Esophagus squamous epithelium (tissue), 5 donors: ENCODE measurements around the gene SAMD9. TPM values are rescaled to one million over a fixed set of nuclear protein-coding genes. Genes with fewer than 3 reads are reported as not detected.
"Not testable (repeated sequence)": the region's sequence is repeated elsewhere in the genome, so short reads cannot be mapped to it uniquely, and the experiment has no call there.

Source experiments
- DNase-seq: peaks from one replicate; lab custom pipeline; 2025; lab: John Stamatoyannopoulos, UW
- H3K27ac ChIP-seq, 4 donors: fragments of 200-600 bp; sonication (generic); one replicate each; pipeline ENCODE4 v1.5.1; 2016 to 2019; ENCODE audit warnings: mild to moderate bottlenecking in 1 of 4
- H3K27me3 ChIP-seq, 4 donors: fragments of 200-600 bp; sonication (generic); 1 replicate in 3 of 4; 2 replicates in 1 of 4; pipeline versions ENCODE4 v1.5.1 to v1.6.0; 2017 to 2021; ENCODE audit warnings: antibody characterized with exemption in 1 of 4
- H3K36me3 ChIP-seq, 3 donors: fragments of 200-600 bp; sonication (generic); one replicate each; pipeline ENCODE4 v1.5.1; 2016 to 2019
- H3K4me1 ChIP-seq, 3 donors: fragments of 200-600 bp; sonication (generic); one replicate each; pipeline ENCODE4 v1.5.1; 2017 to 2019
- H3K4me3 ChIP-seq, 4 donors: fragments of 200-600 bp; sonication (generic); 1 replicate in 3 of 4; 2 replicates in 1 of 4; pipeline ENCODE4 v1.5.1; 2016 to 2019; ENCODE audit warnings: mild to moderate bottlenecking in 2 of 4, moderate library complexity in 1 of 4
- H3K9me3 ChIP-seq, 3 donors: fragments of 200-600 bp; sonication (generic); one replicate each; pipeline ENCODE4 v1.5.1; 2016 to 2019
- CTCF ChIP-seq, 6 experiments: fragments of 450-650 bp in 4 of 6; fragments of 200-600 bp in 2 of 6; sonication (generic) in 2 of 6; IDR thresholded peaks; one replicate each; pipeline ENCODE4 v1.5.1; 2016 to 2019; ENCODE audit warnings: antibody characterized with exemption in 6 of 6, mild to moderate bottlenecking in 4 of 6, moderate library complexity in 4 of 6
- POLR2A ChIP-seq, 4 donors: fragments of 450-650 bp; IDR thresholded peaks; one replicate each; pipeline ENCODE4 v1.6.1; 2017; ENCODE audit warnings: antibody characterized with exemption in 4 of 4, mild to moderate bottlenecking in 4 of 4, moderate library complexity in 3 of 4
- WGBS, 2 donors: methylation state at CpG; one replicate each; pipeline ENCODE4 v1.1.5; 2018; 5-methylcytosine and 5-hydroxymethylcytosine counted together
- intact Hi-C: fragments of 100-400 bp; cut with DNase I; formaldehyde crosslinking; loops from one replicate; pipeline ENCODE4 v1.15.0; 2022
- total RNA-seq, 4 donors: library from RNA; depleted of rRNA; stranded (reverse); fragments of >200 nt; gene quantifications; one replicate each; pipeline ENCODE4 v1.1.0, GENCODE V29; 2016
- donor health status: DM: yes; HTN: yes; CAD: no.

SAMD9 gene
- total RNA-seq, 4 donors from 2014 or later = 48.6 to 86.3 (median 65.8) TPM

GRCh38 chr7:93060865-93061264 is 56.9 kb downstream of the SAMD9 start:
- WGBS, 2 donors = 75 to 87% methylated on average over 5 of the region's 5 CpGs
- H3K4me1 ChIP-seq = no peaks in the 10 kb centered on the region
- no peaks in the 10 kb centered on the region for H3K36me3 ChIP-seq
- no peak overlapping the region for H3K4me3 ChIP-seq
- intact Hi-C loops = no loop called here
- H3K9me3 ChIP-seq = peaks cover 0 to 3% (median 0%) of the 10 kb centered on the region in 3 donors
- H3K27ac ChIP-seq = no peak overlapping the region
- no peak for DNase-seq
- no peak for TF ChIP-seq CTCF (IDR thresholded peaks at IDR 0.05)
- no peak for TF ChIP-seq POLR2A (IDR thresholded peaks at IDR 0.05)
- H3K27me3 ChIP-seq = no peaks in the 10 kb centered on the region

GRCh38 chr7:93060025-93060424 is 57.8 kb downstream of the SAMD9 start:
- Histone ChIP-seq H3K4me3 (no peak overlapping the region), H3K9me3 (no peaks in the 10 kb centered on the region), H3K27me3 (no peaks in the 10 kb centered on the region), H3K36me3 (no peaks in the 10 kb centered on the region), H3K4me1 (no peaks in the 10 kb centered on the region), H3K27ac (no peak overlapping the region)
- no peak for DNase-seq
- intact Hi-C loops = no loop called here
- TF ChIP-seq CTCF (IDR thresholded peaks at IDR 0.05) (no peak), POLR2A (IDR thresholded peaks at IDR 0.05) (no peak)
- 76% methylated on average over 6 of the region's 6 CpGs for WGBS, 2 donors

GRCh38 chr7:93056621-93057020 is 61.2 kb downstream of the SAMD9 start:
- intact Hi-C loops, H3K9me3 ChIP-seq, H3K4me1 ChIP-seq, H3K27ac ChIP-seq, H3K27me3 ChIP-seq, H3K4me3 ChIP-seq, H3K36me3 ChIP-seq, DNase-seq: not testable (repeated sequence)
- WGBS, 2 donors = 54 to 100% methylated on average over 1 of the region's 1 CpG

GRCh38 chr7:93055543-93056107 is 62.2 kb downstream of the SAMD9 start:
- Histone ChIP-seq H3K9me3 (no peaks in the 10 kb centered on the region), H3K27me3 (no peaks in the 10 kb centered on the region), H3K4me3 (no peak overlapping the region), H3K27ac (no peak overlapping the region), H3K4me1 (no peaks in the 10 kb centered on the region), H3K36me3 (no peaks in the 10 kb centered on the region)
- DNase-seq = no peak
- intact Hi-C loops = no loop called here
- TF ChIP-seq POLR2A (IDR thresholded peaks at IDR 0.05) (no peak), CTCF (IDR thresholded peaks at IDR 0.05) (peak; percentile 54 to 82 (median 78))
- 4 to 5% methylated on average over 5 of the region's 5 CpGs for WGBS, 2 donors

GRCh38 chr7:93054975-93055374 is 62.8 kb downstream of the SAMD9 start:
- no peaks in the 10 kb centered on the region for H3K27me3 ChIP-seq
- 63 to 70% methylated on average over 3 of the region's 3 CpGs for WGBS, 2 donors
- intact Hi-C loops = no loop called here

More at GRCh38 chr7:93054975-93055374, 62.8 kb downstream of the SAMD9 start:
- TF ChIP-seq POLR2A (IDR thresholded peaks at IDR 0.05) (no peak), CTCF (IDR thresholded peaks at IDR 0.05) (no peak)
- no peak overlapping the region for H3K27ac ChIP-seq
- no peaks in the 10 kb centered on the region for H3K9me3 ChIP-seq
- H3K36me3 ChIP-seq = no peaks in the 10 kb centered on the region
- no peaks in the 10 kb centered on the region for H3K4me1 ChIP-seq
- H3K4me3 ChIP-seq = no peak overlapping the region
- DNase-seq = no peak
